NCI-H146 (cell line): Measurements from ENCODE around the gene RAB20.
"Not testable (repeated sequence)": the region's sequence is repeated elsewhere in the genome, so short reads cannot be mapped to it uniquely, and the experiment has no call there.

ENCODE experiments used
- DNase-seq: peaks from one replicate; lab custom pipeline; 2025; lab: John Stamatoyannopoulos, UW

RAB20 gene

GRCh38 chr13:110575322-110576069, 14.0 kb upstream of the RAB20 start:
- DNase-seq: peak; percentile 78

GRCh38 chr13:110574161-110574560, 12.6 kb upstream of the RAB20 start:
- no peak for DNase-seq

GRCh38 chr13:110572778-110573118, 11.2 kb upstream of the RAB20 start:
- DNase-seq: no peak

GRCh38 chr13:110571896-110572777, 10.6 kb upstream of the RAB20 start:
- DNase-seq: no peak

DNA sequence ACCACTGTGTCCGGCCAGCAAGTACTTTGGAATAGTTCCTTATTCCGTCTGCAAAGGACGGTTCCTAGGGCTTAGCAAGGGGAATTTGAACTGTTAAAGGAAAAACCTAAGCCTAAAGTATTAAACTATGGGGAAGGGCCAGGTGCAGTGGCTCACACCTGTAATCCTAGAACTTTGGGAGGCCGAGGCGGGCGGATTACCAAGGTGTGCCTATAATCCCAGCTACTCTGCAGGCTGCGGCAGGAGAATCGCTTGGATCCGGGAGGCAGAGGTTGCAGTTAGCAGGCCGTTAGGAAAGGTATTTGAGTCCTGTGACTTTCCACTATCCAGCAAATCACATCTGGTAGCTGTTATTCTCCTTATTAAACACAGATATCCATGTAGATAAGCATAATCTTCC, 9.4 kb upstream of the RAB20 start:
- no peak for DNase-seq

DNA sequence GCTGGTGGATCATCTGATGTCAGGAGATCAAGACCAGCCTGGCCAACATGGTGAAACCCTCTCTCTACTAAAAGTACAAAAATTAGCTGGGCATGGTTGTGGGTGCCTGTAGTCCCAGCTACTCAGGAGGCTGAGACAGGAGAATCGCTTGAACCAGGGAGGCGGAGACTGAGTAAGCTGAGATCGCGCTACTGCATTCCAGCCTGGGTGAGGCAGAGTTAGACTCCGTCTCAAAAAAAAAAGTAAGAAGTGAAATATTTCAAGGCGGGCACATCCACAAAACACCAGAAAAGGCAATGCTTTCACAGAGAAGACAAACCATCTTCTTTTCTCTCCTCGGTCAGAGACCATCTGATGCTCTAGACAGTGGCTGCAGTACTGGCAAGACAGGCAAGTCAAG, 8.4 kb upstream of the RAB20 start:
- not testable (repeated sequence) for DNase-seq

DNA sequence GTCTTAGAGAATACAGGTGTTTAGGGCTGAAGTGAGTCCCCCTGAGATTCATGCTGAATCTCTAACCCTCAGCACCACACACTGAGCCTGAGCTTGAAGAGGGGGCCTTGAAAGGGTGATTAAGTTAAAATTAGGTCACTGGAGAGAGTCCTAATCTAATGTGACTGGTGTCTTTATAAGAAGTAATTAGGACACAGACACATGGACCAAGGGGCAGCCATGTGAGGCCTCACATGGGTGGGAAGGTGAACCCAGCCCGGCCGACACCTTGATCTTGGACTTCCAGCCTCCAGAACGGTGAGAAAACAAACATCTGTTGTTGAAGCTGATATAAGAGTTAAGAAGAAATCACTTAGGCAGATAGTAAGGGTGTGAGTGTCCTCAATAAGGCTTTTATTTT, 7.1 kb upstream of the RAB20 start:
- DNase-seq: no peak

GRCh38 chr13:110566171-110566570, 4.6 kb upstream of the RAB20 start:
- no peak for DNase-seq

GRCh38 chr13:110565296-110565695, 3.8 kb upstream of the RAB20 start:
- no peak for DNase-seq

GRCh38 chr13:110564472-110564985, 3.0 kb upstream of the RAB20 start:
- DNase-seq: no peak

DNA sequence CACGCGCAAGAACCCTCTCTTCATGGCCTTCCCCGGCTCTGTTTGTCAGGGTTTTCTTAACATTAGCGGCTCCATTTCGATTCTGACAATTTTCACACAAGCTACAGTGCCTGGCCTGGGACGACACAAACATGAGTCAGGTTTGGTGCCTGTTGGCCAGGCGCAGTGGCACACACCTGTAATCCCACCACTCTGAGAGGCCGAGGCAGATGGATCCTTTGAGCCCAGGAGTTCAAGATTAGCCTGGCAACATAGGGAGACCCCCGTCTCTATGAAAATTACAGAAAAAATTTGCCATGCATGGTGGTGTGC, 1.9 kb upstream of the RAB20 start:
- DNase-seq: no peak

GRCh38 chr13:110562696-110563462, 1.4 kb upstream of the RAB20 start:
- no peak for DNase-seq

DNA sequence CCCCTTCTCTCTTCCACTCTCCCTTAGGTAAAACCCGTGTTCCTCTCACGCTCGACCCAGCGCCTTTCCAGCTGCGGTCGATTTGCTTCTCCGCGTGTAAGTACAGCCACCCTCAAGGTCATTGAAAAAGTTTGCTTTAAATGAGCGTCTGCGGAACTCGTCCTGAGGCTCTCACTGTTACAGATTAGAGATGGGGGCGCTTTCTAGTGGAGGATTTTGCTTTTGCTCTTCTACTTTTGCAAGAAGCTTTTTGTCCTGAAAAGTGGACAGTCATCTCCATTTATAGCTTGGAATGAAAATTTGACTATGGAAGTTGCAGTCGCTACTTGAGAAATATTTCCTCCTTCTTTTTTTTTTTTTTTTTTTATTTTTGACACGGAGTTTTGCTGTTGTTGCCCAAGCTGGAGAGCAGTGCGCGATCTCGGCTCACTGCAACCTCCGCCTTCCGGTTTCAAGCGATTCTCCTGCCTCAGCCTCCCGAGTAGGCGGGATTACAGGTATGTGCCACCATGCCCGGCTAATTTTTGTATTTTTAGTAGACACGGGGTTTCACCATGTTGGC, 595 bp upstream of the RAB20 start:
- no peak for DNase-seq

DNA sequence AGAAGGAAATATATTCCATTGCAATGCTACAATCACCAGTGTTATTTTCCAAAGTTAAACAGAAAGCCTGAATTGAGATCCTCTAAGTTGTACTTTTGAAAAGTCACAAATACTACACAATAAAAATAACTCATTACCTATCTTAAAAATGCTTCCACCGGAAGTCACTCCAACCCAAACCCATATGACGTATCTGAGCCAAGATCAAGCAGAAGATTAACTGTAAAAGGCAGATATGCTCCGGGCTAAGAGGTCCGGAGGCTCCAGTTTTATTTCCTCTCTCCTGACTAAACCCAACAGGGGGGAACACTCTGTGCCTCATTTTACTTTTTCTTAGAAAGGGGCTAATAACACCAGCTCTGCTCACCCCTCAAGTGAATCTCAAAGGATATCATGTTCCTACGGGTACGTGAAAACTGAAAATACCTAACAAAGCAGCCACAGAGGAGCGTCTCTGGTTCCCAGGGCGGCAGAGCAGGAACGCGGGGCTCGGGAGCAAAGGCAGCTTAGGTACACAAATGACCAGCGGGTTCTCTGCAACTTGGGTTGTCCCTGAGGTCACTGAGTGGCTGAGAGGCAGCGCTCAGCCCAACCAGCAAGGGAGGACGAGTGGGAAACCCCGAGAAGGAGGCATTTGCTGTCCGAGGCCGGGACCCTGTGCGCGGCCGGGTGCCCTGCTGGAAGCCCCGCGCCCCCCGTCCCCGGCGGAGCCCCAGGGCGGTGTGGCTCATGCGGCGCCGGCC, 750 bp downstream of the RAB20 start:
- peak; percentile 75 for DNase-seq

- DNase-seq: no peak
These were observed 1.5 kb downstream of the RAB20 start for GRCh38 chr13:110559986-110560385.

DNA sequence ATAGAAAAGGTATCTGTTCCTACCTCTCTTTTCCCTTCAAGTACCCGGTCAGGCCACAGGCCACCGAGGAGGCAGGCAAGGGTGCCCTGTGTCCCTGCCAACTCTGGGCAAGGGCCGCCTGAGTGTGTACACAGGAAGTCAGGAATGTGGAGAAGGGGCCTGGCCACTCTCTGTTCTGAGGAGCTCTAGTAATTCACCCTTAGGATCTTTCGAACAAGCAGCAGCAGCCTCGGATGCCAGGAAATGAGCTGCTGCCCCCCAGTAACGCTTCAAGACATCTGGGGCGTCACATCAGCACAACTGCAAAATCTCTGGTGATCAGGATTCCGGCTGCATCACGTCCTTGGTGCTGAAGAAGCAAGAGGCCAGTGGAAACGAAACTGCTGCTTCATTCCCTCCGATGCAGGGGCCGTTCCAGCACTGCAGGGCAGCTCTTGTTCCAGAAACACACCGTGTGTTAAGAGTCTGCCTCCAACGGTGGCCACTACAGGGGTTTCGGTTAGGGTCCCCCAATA, 2.0 kb downstream of the RAB20 start:
- no peak for DNase-seq

DNA sequence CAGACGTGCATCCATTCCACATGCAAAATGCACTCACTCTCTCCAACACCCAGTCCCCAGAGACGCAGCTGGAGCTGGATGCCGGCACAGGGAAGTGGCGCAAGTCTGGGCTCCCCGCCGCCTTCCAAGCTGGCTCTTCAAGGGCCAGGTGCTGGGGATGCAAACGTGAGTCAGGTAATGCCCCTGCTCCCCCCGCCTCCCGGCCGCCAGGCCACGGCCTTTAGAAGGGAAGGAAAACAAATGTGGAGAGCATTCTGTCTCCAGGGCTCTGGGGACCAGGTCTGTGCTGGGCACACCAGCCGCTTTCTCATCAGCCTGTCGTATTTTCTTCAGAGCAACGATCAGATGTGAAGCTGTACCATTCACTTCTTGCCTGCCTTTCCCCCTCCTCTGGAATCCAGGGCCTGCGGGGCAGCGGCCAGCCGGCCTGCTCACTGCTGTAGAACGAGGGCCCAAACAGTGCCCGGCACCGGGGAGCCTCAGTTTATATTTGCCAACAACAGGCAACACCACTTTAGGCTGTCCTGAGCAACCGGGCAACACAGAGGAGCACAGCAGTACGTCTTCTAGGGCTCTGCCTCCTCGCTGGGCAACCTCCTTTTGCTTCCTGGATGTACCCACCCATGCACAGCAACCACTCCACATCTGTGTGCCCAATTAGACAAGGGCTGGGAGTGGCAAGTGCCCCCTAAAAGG, 3.8 kb downstream of the RAB20 start:
- no peak for DNase-seq

- DNase-seq: no peak
These were observed 4.4 kb downstream of the RAB20 start for GRCh38 chr13:110557082-110557481.

- DNase-seq: no peak
These were observed 5.3 kb downstream of the RAB20 start for GRCh38 chr13:110556224-110556606.

- DNase-seq: peak; percentile 41
These were observed 5.8 kb downstream of the RAB20 start for GRCh38 chr13:110555601-110556223.
